ENCODE measurements around the gene CD52.
"Not testable (repeated sequence)": the region's sequence is repeated elsewhere in the genome, so short reads cannot be mapped to it uniquely, and the experiment has no call there.

The CD52 gene

GRCh38 chr1:26302733-26303405 is 14.9 kb upstream of the CD52 start:
- DNase-seq: no peak

GRCh38 chr1:26305667-26306289 is 12.0 kb upstream of the CD52 start:
- no peak for DNase-seq

- DNase-seq: peak; percentile 96
Observed at GRCh38 chr1:26306290-26307229, 11.2 kb upstream of the CD52 start, which contains the start of gene UBXN11. Gene UBXN11 (minus strand): TSS chr1:26306636. CDS start chr1:26302883, 3,753 bp downstream.

- no peak for DNase-seq
Observed at GRCh38 chr1:26307363-26307781, 10.4 kb upstream of the CD52 start.

DNA sequence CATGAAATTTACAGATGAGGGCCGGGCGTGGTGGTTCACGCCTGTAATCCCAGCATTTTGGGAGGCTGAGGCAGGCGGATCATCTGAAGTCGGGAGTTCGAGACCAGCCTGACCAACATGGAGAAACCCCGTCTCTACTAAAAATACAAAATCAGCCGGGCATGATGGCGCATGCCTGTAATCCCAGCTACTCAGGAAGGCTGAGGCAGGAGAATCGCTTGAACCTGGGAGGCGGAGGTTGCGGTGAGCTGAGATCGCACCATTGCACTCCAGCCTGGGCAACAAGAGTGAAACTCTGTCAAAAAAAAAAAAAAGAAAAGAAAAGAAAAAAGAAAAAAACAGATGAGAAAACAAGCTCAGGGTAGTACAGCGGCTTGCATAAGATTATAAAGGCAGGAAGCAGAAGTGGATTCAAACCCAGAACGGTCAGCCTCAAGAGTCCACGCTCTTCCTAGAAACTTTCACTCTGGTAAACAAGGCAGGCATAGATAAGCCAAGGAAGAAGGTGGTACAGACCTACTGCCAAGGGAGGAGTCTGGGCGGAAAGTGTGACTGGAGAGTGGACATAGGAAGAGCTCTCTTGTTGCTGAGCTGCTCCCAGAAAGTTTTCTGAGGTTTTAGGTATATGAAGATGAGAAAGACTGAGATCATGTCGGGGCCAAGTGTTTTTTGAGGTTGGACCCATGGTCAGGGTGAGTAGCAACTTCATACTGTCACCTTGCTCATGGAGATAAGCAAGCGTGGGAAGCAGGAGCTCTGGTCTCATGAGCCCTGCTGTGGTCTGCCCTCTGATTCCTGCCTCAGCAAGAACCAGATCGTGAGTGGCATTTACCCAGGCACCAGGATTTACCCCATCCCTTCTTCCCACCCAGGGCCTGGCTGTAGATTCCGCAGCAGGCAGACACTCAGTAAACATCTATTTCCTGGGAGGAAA is 9.5 kb upstream of the CD52 start:
- DNase-seq: not testable (repeated sequence)

GRCh38 chr1:26314501-26314900 is 3.3 kb upstream of the CD52 start:
- DNase-seq: no peak

GRCh38 chr1:26315874-26316850 is 1.6 kb upstream of the CD52 start:
- DNase-seq: no peak

DNA sequence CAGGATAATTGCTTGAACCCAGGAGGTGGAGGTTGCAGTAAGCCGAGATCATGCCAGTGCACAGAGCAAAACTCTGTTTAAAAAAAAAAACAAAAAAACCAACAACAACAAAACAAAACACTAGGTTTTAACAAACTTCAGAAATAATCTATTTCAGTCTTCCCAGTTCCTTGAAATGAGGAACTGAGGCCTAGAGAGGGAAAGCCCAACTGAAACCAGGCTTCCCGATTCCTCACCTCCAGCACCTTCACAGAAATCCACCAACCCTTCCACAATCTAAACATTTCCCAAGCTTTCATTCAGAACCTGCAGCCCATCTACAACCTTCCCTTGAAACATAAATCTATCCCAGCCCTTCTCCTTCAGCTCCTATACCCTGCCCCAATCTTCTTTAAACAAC is 612 bp upstream of the CD52 start:
- DNase-seq: no peak

DNA sequence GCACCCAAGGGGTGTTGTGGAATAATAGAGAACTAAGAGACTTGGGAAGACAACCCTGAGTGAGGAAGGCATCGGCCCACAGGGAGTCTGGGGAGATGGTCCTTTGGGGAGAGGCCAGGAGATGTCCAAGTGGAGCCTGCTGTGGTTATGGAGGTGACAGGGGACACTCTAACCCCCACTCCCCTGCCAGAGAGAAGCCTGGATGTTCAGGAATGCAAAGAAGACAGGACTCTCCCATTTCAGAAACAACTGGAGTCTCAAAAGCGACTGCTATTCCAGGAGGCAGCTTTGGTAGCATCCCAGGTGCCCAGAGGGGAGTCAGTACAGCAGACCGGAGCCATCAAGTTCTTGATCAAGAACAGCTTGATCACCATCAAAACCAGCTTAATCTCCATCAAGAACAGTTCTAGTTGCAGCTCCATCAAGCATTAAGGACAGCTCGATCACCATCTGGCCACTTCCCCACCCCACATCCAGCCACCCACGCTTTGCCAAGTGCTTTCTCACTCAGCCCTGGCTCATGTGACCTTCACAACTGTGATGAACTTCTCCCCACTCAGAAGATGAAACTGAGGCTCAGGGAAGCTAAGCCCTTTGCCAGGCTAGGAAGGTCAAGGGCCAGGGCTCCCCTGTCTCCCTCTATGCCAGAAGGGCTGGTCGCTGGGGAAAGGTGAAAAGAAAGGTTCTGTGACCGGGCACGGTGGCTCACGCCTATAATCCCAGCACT is 743 bp downstream of the CD52 start:
- DNase-seq: no peak

DNA sequence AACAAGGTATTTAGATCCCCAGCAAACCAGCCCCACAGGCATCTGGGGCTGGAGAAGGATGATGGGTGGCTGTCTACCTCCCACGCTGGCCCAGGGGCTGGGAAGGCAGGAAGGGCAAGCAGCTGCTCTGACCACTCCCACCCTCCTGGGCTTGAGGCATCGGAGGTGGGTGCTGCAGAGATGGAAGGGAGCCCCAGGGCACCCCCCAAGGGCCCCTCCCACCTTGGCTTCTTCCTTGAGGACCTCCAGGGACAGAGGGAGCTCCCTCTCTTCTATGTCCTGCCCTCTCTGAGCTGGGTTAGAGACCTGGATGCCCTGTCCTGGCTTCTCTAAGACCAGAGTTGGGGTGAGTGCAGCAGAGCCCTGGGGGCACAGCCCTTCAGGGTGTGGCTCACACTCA is 3.1 kb downstream of the CD52 start:
- DNase-seq: no peak

- DNase-seq: peak; percentile 72
Observed at GRCh38 chr1:26321315-26322041, 3.7 kb downstream of the CD52 start.

DNA sequence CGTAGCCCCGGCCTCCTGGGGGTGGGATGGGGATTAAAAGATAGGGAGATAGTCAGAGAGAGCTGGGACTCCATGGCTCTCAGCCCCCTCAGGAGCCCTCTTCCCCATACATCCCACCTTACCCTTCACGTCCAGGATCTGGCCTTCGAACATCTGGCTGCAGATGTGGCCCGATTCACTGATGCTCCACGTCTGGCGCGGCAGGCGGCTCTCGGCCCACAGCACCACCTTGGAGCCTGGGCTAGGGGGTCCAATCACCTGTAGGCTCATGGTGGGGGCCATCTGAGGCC is 4.2 kb downstream of the CD52 start:
- no peak for DNase-seq

DNA sequence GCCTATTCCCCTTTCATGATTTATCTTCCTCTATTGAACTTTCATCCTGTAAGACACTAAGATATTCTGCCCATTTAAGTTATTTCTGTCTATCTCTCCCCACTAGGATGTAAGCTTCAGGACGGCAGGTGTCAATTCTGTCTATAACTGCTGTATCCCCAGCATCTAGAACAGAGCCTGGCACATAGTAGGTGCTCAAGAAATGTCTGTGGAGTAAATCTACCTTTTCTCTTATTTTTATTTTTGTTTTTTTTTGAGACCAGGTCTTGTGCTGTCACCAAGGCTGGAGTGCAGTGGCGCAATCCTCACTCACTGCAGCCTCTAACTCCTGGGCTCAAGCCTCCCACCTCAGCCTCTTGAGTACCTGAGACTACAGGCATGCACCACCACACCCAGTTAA is 5.6 kb downstream of the CD52 start:
- DNase-seq: no peak

- DNase-seq: no peak
Observed at GRCh38 chr1:26324550-26324949, 6.8 kb downstream of the CD52 start.

- peak; percentile 25 for DNase-seq
Observed at GRCh38 chr1:26327956-26328362, 10.2 kb downstream of the CD52 start.

DNA sequence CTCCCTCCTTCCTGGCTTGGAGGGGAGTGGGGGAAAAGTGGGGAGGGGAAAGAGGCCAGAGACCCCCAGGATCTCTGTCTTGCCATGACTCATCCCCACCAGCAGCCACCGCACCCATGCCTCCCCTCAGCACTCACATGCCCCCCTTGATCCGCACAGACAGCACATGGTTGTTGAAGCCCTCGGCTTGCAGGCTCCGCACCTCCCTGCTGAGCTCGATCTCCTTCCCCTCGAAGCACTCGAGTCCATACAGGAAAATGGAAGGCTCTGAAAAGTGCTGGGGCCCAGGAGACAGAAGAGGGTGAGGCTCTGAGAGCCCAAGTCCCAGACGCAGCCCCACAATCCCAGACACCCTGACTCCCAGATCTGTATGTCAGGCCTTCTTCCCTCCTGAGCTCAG is 10.8 kb downstream of the CD52 start:
- no peak for DNase-seq

DNA sequence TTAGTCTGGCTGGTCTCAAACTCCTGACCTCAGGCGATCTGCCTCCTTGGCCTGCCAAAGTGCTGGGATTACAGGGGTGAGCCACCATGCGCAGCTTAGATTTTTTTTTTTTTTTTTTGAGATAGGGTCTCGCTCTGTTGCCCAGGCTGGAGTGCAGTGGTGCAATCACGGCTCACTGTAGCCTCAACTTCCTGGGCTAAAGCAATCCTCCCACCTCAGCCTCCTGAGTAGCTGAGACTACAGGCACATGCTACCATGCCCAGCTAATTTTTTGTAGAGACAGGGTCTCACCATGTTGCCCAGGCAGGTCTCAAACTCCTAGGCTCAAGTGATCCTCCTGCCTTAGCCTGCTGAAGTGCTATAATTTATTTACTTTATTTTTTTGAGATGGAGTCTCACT is 11.6 kb downstream of the CD52 start:
- not testable (repeated sequence) for DNase-seq

GRCh38 chr1:26330276-26330675 is 12.5 kb downstream of the CD52 start:
- DNase-seq: no peak

- not testable (repeated sequence) for DNase-seq
Observed at GRCh38 chr1:26333312-26333711, 15.6 kb downstream of the CD52 start.
